Neural cell (in vitro differentiated cells): ENCODE measurements around the gene KLHDC7B.

Experiments
- EP300 ChIP-seq: fragments of 450-650 bp; conservative IDR thresholded peaks from 2 replicates; pipeline ENCODE4 v1.6.1; 2014; ENCODE audit warnings: antibody characterized with exemption, mild to moderate bottlenecking, moderate library complexity; ENCODE audit not compliant: poor library complexity, severe bottlenecking
- EZH2 ChIP-seq: fragments of 200-600, 300-800 bp; shearing (Covaris generic), sonication (generic); IDR thresholded peaks from 2 replicates; pipeline ENCODE4 v1.6.1; 2014; ENCODE audit warnings: antibody characterized with exemption, low read length, borderline replicate concordance, mild to moderate bottlenecking; ENCODE audit not compliant: insufficient read depth, poor library complexity, severe bottlenecking
- POLR2AphosphoS5 ChIP-seq: IDR thresholded peaks from 2 replicates; pipeline ENCODE4 v1.6.1; 2012
- RAD21 ChIP-seq: fragments of 450-650 bp; conservative IDR thresholded peaks from 2 replicates; pipeline ENCODE4 v1.6.1; 2014; ENCODE audit warnings: antibody characterized with exemption, mild to moderate bottlenecking, moderate library complexity
- TAF1 ChIP-seq: IDR thresholded peaks from 2 replicates; pipeline ENCODE4 v1.6.1; 2012; ENCODE audit warnings: low read depth
- TF ChIP-seq, protein P1 (sequence below): fragments of 450-650 bp; IDR thresholded peaks from 2 replicates; pipeline ENCODE4 v1.5.1; 2014; ENCODE audit warnings: antibody characterized with exemption, mild to moderate bottlenecking, moderate library complexity; ENCODE audit not compliant: poor library complexity, severe bottlenecking
- TF ChIP-seq, protein P2 (sequence below): IDR thresholded peaks from 2 replicates; pipeline ENCODE4 v1.6.1; 2012; ENCODE audit warnings: borderline replicate concordance

DNA sequence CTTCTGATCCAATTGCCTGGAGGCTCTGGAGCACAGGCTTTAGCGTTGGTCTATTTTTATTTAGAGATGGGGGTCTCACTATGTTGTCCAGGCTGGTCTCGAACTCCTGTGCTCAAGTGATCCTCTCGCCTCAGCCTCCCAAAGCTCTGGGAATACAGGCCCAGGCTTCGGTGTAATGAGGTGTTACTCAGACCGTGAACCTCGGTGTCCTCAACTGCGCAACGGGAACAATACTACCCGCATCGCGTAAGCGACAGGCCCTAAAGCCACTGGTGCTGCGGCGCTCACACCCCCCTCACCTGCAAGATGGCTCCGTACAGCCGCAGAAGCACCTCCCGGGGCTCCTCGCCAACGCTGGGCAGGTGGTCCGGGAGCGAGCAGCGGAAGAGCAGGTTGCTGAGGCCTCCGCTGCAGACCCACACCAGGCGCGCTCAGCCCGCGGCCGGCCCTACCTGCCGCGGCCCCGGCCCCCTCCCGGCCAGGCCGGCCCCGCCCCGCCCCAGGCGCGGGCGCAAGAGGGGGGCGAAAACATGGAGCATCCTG lies 36.3 kb downstream of the KLHDC7B start:
- TF ChIP-seq EZH2 (no peak), RAD21 (no peak), POLR2AphosphoS5 (peak; percentile 14), EP300 (no peak), TAF1 (no peak)
- TF ChIP-seq, protein P1, sequence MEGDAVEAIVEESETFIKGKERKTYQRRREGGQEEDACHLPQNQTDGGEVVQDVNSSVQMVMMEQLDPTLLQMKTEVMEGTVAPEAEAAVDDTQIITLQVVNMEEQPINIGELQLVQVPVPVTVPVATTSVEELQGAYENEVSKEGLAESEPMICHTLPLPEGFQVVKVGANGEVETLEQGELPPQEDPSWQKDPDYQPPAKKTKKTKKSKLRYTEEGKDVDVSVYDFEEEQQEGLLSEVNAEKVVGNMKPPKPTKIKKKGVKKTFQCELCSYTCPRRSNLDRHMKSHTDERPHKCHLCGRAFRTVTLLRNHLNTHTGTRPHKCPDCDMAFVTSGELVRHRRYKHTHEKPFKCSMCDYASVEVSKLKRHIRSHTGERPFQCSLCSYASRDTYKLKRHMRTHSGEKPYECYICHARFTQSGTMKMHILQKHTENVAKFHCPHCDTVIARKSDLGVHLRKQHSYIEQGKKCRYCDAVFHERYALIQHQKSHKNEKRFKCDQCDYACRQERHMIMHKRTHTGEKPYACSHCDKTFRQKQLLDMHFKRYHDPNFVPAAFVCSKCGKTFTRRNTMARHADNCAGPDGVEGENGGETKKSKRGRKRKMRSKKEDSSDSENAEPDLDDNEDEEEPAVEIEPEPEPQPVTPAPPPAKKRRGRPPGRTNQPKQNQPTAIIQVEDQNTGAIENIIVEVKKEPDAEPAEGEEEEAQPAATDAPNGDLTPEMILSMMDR: no peak
- TF ChIP-seq, protein P2, sequence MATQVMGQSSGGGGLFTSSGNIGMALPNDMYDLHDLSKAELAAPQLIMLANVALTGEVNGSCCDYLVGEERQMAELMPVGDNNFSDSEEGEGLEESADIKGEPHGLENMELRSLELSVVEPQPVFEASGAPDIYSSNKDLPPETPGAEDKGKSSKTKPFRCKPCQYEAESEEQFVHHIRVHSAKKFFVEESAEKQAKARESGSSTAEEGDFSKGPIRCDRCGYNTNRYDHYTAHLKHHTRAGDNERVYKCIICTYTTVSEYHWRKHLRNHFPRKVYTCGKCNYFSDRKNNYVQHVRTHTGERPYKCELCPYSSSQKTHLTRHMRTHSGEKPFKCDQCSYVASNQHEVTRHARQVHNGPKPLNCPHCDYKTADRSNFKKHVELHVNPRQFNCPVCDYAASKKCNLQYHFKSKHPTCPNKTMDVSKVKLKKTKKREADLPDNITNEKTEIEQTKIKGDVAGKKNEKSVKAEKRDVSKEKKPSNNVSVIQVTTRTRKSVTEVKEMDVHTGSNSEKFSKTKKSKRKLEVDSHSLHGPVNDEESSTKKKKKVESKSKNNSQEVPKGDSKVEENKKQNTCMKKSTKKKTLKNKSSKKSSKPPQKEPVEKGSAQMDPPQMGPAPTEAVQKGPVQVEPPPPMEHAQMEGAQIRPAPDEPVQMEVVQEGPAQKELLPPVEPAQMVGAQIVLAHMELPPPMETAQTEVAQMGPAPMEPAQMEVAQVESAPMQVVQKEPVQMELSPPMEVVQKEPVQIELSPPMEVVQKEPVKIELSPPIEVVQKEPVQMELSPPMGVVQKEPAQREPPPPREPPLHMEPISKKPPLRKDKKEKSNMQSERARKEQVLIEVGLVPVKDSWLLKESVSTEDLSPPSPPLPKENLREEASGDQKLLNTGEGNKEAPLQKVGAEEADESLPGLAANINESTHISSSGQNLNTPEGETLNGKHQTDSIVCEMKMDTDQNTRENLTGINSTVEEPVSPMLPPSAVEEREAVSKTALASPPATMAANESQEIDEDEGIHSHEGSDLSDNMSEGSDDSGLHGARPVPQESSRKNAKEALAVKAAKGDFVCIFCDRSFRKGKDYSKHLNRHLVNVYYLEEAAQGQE: no peak
